GM20000 (cell line): ENCODE results near the gene NKD1.

Experiments
- DNase-seq: peaks from one replicate; pipeline ENCODE4 v3.0.0; 2012; ENCODE audit warnings: low spot score
- CTCF ChIP-seq: IDR thresholded peaks from 2 replicates; pipeline ENCODE4 v1.5.1; 2012; ENCODE audit warnings: mild to moderate bottlenecking, control low read depth; ENCODE audit errors: extremely low read depth, missing control alignments

The NKD1 gene

GRCh38 chr16:50570354-50570753 is 22.2 kb downstream of the NKD1 start:
- TF ChIP-seq CTCF, result no peak
- no peak for DNase-seq

- DNase-seq, result no peak
These were observed 22.8 kb downstream of the NKD1 start for GRCh38 chr16:50570808-50571598.

GRCh38 chr16:50571786-50572185 is 23.6 kb downstream of the NKD1 start:
- no peak for TF ChIP-seq CTCF
- DNase-seq, result no peak

More at GRCh38 chr16:50570808-50571598, 22.8 kb downstream of the NKD1 start:
- no peak for TF ChIP-seq CTCF

GRCh38 chr16:50572700-50573099 is 24.5 kb downstream of the NKD1 start:
- TF ChIP-seq CTCF, result no peak
- DNase-seq, result no peak

GRCh38 chr16:50573279-50573678 is 25.1 kb downstream of the NKD1 start:
- DNase-seq, result no peak
- TF ChIP-seq CTCF, result no peak

GRCh38 chr16:50573947-50574744 is 25.9 kb downstream of the NKD1 start:
- TF ChIP-seq CTCF, result no peak
- DNase-seq, result no peak

- DNase-seq, result no peak
These were observed 26.5 kb downstream of the NKD1 start for GRCh38 chr16:50574745-50575136.

More at GRCh38 chr16:50574745-50575136, 26.5 kb downstream of the NKD1 start:
- TF ChIP-seq CTCF, result no peak
